Erythroblast (primary cell): Measurements from ENCODE around the gene KAT6B.

Source experiments
- GATA1 ChIP-seq: IDR thresholded peaks from 2 replicates; pipeline ENCODE4 v1.6.1; 2011; ENCODE audit warnings: low read depth, mild to moderate bottlenecking, control low read depth, low read length, moderate library complexity
- POLR2A ChIP-seq: IDR thresholded peaks from 2 replicates; pipeline ENCODE4 v1.6.1; 2011; ENCODE audit warnings: mild to moderate bottlenecking, low read length

DNA sequence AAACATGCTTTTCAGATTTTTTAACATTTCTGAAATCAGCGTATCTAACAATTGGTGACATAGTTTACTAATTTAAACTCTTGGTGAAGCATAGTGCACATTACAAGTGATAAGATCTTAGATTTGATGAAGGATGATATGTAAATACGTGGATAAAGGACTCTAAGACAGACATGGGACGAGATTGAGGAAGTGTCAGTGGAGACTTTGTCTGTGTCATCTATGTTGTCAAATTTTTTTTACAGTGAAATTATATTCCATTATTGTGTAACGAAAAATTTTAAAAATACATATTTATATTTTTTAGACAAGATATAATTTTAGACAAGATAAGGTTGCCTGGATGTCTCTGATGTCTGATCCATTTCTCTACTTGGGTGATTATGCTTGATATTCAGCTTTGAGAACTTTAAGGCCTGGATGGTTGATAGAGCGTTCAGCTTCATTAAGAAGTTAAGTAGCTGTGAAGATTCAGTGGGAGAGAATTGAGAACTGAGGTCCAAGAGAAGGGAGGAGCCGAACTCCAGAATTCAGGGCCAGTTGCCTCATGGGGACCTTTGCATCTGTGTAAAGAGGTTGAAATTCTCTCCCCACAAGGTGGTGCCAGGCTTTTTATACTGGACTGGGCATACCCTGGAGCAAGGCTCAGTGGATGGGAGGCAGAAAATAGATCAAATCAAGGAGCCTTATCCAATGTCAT lies 62.7 kb downstream of the KAT6B start:
- TF ChIP-seq POLR2A (no peak), GATA1 (no peak)
